GM12875 (cell line): ENCODE data around the gene COX7A2.

Source experiments
- H3K4me3 ChIP-seq: one replicate; pipeline ENCODE4 v1.5.1; 2011; ENCODE audit warnings: low read depth, low read length, control low read depth
- TF ChIP-seq, protein P1 (sequence below): IDR thresholded peaks from 2 replicates; pipeline ENCODE4 v1.5.1; 2011; ENCODE audit warnings: low read depth, mild to moderate bottlenecking, control low read depth, inconsistent platforms, low read length, moderate library complexity, borderline replicate concordance; ENCODE audit not compliant: insufficient read depth

The COX7A2 gene

DNA sequence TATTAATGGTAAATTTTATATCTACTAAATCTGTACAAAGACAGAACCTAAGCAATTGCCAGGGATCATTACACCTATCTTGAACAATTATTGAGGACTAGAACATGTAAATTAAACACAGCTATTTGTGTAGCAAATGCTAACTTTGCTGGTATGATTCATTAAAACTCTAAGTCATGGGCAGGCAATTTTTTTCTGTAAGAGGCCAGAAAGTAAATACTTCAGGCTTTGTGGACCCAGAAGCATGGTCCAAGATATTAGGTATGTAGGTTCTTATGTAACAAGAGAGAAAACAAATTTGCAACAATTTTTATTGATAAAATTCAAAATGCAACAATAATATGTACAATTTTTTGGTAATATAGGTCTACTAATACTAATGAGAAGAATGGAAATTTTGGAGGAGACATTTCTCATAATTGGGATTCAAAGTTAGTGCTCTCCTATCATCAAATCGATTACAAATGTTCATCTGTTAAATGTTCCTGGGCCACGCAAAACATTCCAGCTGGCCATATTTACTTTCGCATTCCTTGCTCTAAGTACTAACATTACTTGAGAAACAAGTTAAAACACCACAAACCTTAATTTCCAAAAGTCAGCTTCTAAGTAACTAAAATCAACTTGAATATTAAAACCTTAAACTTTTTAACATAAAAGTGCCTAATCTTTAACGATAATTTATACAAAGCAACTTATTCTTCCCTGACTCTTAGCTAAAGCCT is 36.7 kb upstream of the COX7A2 start:
- H3K4me3 ChIP-seq, result no peak overlapping the region
- TF ChIP-seq, protein P1, sequence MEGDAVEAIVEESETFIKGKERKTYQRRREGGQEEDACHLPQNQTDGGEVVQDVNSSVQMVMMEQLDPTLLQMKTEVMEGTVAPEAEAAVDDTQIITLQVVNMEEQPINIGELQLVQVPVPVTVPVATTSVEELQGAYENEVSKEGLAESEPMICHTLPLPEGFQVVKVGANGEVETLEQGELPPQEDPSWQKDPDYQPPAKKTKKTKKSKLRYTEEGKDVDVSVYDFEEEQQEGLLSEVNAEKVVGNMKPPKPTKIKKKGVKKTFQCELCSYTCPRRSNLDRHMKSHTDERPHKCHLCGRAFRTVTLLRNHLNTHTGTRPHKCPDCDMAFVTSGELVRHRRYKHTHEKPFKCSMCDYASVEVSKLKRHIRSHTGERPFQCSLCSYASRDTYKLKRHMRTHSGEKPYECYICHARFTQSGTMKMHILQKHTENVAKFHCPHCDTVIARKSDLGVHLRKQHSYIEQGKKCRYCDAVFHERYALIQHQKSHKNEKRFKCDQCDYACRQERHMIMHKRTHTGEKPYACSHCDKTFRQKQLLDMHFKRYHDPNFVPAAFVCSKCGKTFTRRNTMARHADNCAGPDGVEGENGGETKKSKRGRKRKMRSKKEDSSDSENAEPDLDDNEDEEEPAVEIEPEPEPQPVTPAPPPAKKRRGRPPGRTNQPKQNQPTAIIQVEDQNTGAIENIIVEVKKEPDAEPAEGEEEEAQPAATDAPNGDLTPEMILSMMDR, result no peak

GRCh38 chr6:75279418-75279817 is 35.8 kb upstream of the COX7A2 start:
- no peak overlapping the region for H3K4me3 ChIP-seq
- TF ChIP-seq, protein P1, result no peak

DNA sequence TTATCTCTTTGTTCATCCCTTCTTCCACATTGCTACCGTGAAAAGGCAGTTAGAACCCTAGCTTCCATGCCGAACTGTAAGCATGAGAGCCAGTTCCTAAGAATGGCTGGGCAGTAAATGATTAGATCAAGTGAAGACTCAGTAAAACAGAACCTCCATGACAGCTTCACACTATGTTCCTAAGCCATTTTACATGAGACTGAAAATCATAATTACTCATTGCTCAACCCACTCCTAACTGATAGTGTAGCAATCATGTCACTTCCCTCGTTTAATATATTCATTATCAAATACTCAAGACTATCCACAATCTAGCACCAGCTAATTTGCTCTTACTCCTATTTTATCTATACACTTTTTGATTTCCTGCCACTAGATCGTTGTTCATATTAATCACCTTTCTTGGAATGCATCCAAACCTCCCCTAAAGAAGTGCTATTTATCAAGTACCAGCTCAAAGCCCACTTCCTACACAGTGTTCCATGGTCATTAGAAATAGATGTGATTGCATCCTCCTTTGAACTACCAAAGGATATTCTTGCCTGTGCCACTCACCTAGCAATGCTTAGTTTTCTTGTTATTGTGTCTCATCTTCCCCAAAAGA is 35.0 kb upstream of the COX7A2 start:
- TF ChIP-seq, protein P1, result no peak
- no peak overlapping the region for H3K4me3 ChIP-seq

DNA sequence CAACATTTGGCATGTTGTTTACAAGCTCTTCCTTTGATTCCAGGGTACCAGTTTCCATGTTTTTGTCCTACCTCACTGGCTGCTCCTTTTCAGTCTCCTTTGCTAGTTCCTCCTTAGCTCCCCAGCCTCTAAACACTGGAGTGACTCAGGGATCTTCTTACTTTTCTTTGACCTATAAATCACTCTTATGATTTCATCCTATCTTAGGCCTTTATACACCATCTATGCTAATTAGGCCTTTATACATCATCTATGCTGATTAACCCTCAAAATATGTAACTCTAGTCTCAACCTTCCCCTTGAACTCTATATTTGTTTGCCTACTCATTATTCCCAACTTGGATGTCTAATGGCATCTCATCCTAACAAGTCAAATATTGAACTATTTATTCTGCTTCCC is 31.5 kb upstream of the COX7A2 start:
- TF ChIP-seq, protein P1, result no peak

GRCh38 chr6:75273009-75273408 is 29.4 kb upstream of the COX7A2 start:
- TF ChIP-seq, protein P1, result no peak
- H3K4me3 ChIP-seq, result no peak overlapping the region

More for the DNA sequence above, 31.5 kb upstream of the COX7A2 start:
- no peak overlapping the region for H3K4me3 ChIP-seq

GRCh38 chr6:75272145-75272840 is 28.7 kb upstream of the COX7A2 start:
- TF ChIP-seq, protein P1, result no peak
- H3K4me3 ChIP-seq, result no peak overlapping the region
